HepG2 (cell line): ENCODE data around the gene KRTCAP2. TPM values are rescaled to one million over a fixed set of nuclear protein-coding genes. Genes with fewer than 3 reads are reported as not detected.

Experiments used
- HCFC1 ChIP-seq: fragments of 150-350 bp; IDR thresholded peaks from 2 replicates; pipeline ENCODE4 v1.6.1; 2014; ENCODE audit warnings: low read depth, low read length
- KDM1A ChIP-seq: IDR thresholded peaks from 2 replicates; pipeline ENCODE4 v1.6.1; 2016; ENCODE audit warnings: missing compliant biosample characterization
- KLF13 ChIP-seq: sonication (generic); formaldehyde crosslinking; IDR thresholded peaks from 2 replicates; pipeline ENCODE4 v1.4.0; 2020; ENCODE audit warnings: mild to moderate bottlenecking, missing genetic modification reagents
- LCORL ChIP-seq, 2 experiments: fragments of 450-650 bp in 1 of 2; sonication (generic) in 1 of 2; formaldehyde crosslinking in 1 of 2; IDR thresholded peaks; 2 replicates each; pipeline versions ENCODE4 v1.5.0 to v1.6.1; 2017 to 2020; ENCODE audit warnings: antibody characterized with exemption in 1 of 2, missing genetic modification reagents in 1 of 2
- MED13 ChIP-seq: sonication (generic); formaldehyde crosslinking; IDR thresholded peaks from 2 replicates; pipeline ENCODE4 v1.5.0; 2020; ENCODE audit warnings: missing genetic modification reagents
- MLLT10 ChIP-seq: sonication (generic); formaldehyde crosslinking; IDR thresholded peaks from 2 replicates; pipeline ENCODE4 v1.4.0; 2020; ENCODE audit warnings: missing genetic modification reagents
- MTA1 ChIP-seq: sonication (generic); formaldehyde crosslinking; IDR thresholded peaks from 2 replicates; pipeline ENCODE4 v1.4.0; 2020; ENCODE audit warnings: missing genetic modification reagents, mild to moderate bottlenecking, borderline replicate concordance
- TCF7 ChIP-seq: sonication (generic); IDR thresholded peaks from 2 replicates; pipeline ENCODE4 v1.6.1; 2016; ENCODE audit warnings: antibody characterized with exemption, low read depth
- TP53 ChIP-seq: sonication (generic); formaldehyde crosslinking; conservative IDR thresholded peaks from 2 replicates; pipeline ENCODE4 v1.4.0; 2020; ENCODE audit warnings: missing genetic modification reagents
- ZNF263 ChIP-seq: sonication (generic); formaldehyde crosslinking; IDR thresholded peaks from 2 replicates; pipeline ENCODE4 v1.4.0; 2020; ENCODE audit warnings: missing genetic modification reagents
- ZNF264 ChIP-seq: sonication (generic); formaldehyde crosslinking; IDR thresholded peaks from 2 replicates; pipeline ENCODE4 v1.4.0; 2020; ENCODE audit warnings: missing genetic modification reagents
- polyA plus RNA-seq, 8 experiments: library from polyadenylated mRNA; depleted of rRNA in 3 of 8; stranded (reverse) in 7 of 8; unstranded in 1 of 8; fragments of >200 nt; fragmentation: Illumina TruSeq in 4 of 8; extraction: Trizol in 4 of 8; gene quantifications; 2 replicates each; pipeline versions ENCODE4 v1.2.1 to v1.2.3, GENCODE V29; 2011 to 2016; ENCODE audit warnings: low read depth in 4 of 8, missing spikeins in 1 of 8, mixed read lengths in 1 of 8; ENCODE audit not compliant: insufficient read depth in 1 of 8
- total RNA-seq, 5 experiments: library from RNA; depleted of rRNA; stranded (reverse); fragments of >200 nt; fragmentation: Illumina TruSeq; extraction: Trizol; gene quantifications; 2 replicates each; pipeline ENCODE4 v1.2.3, GENCODE V29; 2016; ENCODE audit warnings: low read depth in 1 of 5
- TF ChIP-seq, protein P1 (sequence below): sonication (generic); formaldehyde crosslinking; IDR thresholded peaks from 2 replicates; pipeline ENCODE4 v1.4.0; 2020; ENCODE audit warnings: missing genetic modification reagents
- TF ChIP-seq, protein P2 (sequence below): sonication (generic); formaldehyde crosslinking; IDR thresholded peaks from 2 replicates; pipeline ENCODE4 v1.4.0; 2020; ENCODE audit warnings: missing genetic modification reagents, borderline replicate concordance
- TF ChIP-seq, protein P3 (sequence below): sonication (generic); formaldehyde crosslinking; IDR thresholded peaks from 2 replicates; pipeline ENCODE4 v1.5.0; 2020; ENCODE audit warnings: missing genetic modification reagents
- TF ChIP-seq, protein P4 (sequence below): sonication (generic); formaldehyde crosslinking; IDR thresholded peaks from 2 replicates; pipeline ENCODE4 v1.4.0; 2020; ENCODE audit warnings: missing genetic modification reagents
- TF ChIP-seq, protein P5 (sequence below): sonication (generic); formaldehyde crosslinking; IDR thresholded peaks from 2 replicates; pipeline ENCODE4 v1.4.0; 2020; ENCODE audit warnings: missing genetic modification reagents

Gene KRTCAP2
- total and polyA plus RNA-seq, 2 of the 13 experiments (the other 11 are each of a cell fraction or from before 2014, with no cell fraction given) = 77.3 to 79.4 TPM

DNA sequence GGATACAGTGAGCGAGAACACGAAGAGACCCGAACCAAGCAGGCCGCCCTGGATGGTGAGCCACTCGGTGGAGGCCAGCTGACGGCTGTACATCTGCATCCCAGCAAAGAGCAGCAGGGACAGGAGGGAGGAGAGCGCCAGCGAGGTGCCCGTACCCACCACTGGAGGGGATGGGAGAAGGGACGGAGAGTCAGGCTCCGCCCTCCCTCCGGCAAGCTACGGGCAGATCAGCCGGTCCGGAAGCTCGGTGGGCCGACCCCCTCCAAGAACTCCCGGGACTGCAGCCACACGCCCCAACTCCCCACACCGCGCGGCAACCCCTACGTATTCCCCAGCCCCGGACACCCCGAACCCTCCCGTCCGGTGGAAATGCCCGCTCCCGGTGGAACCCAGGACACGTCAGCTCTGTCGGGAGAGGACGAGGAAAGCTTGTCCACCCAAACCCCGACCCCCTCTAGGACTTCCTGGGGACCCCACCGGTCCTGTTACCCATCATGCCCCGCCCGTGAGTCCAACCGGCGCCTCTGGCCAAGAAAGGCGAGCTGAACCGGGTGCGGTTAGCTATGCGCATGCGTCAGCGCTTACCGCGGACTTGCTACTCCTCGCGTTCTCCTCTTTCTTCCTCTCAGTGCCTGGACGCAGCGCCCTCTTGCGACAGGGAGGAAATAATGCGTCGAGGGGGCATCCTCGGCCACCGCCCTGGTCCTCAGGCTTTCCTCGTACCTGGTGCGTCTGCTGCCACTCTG lies at the start of gene KRTCAP2 (continued):
- TF ChIP-seq, protein P1, sequence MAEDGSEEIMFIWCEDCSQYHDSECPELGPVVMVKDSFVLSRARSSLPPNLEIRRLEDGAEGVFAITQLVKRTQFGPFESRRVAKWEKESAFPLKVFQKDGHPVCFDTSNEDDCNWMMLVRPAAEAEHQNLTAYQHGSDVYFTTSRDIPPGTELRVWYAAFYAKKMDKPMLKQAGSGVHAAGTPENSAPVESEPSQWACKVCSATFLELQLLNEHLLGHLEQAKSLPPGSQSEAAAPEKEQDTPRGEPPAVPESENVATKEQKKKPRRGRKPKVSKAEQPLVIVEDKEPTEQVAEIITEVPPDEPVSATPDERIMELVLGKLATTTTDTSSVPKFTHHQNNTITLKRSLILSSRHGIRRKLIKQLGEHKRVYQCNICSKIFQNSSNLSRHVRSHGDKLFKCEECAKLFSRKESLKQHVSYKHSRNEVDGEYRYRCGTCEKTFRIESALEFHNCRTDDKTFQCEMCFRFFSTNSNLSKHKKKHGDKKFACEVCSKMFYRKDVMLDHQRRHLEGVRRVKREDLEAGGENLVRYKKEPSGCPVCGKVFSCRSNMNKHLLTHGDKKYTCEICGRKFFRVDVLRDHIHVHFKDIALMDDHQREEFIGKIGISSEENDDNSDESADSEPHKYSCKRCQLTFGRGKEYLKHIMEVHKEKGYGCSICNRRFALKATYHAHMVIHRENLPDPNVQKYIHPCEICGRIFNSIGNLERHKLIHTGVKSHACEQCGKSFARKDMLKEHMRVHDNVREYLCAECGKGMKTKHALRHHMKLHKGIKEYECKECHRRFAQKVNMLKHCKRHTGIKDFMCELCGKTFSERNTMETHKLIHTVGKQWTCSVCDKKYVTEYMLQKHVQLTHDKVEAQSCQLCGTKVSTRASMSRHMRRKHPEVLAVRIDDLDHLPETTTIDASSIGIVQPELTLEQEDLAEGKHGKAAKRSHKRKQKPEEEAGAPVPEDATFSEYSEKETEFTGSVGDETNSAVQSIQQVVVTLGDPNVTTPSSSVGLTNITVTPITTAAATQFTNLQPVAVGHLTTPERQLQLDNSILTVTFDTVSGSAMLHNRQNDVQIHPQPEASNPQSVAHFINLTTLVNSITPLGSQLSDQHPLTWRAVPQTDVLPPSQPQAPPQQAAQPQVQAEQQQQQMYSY (CRISPR knock-in tag) = peak; percentile 60; the same call in 1 of the 2 replicates
- TF ChIP-seq KDM1A (CRISPR knock-in tag) (no peak), MED13 (CRISPR knock-in tag) (peak; percentile 64; the same call in 1 of the 2 replicates), TP53 (CRISPR knock-in tag) (0 out of 2 replicates have a peak, but pooled peaks have one; percentile 46), ZNF264 (CRISPR knock-in tag) (peak; percentile 38; the same call in 1 of the 2 replicates), KLF13 (CRISPR knock-in tag) (no peak), TCF7 (no peak), MLLT10 (CRISPR knock-in tag) (no peak), HCFC1 (peak; percentile 53; the same call in 1 of the 2 replicates), MTA1 (CRISPR knock-in tag) (peak; percentile 31; the same call in 1 of the 2 replicates), ZNF263 (CRISPR knock-in tag) (0 out of 2 replicates have a peak, but pooled peaks have one; percentile 44), LCORL (IDR thresholded peaks at IDR 0.05) (no peak), LCORL (CRISPR knock-in tag; IDR thresholded peaks at IDR 0.05) (peak; percentile 82)
- TF ChIP-seq, protein P2, sequence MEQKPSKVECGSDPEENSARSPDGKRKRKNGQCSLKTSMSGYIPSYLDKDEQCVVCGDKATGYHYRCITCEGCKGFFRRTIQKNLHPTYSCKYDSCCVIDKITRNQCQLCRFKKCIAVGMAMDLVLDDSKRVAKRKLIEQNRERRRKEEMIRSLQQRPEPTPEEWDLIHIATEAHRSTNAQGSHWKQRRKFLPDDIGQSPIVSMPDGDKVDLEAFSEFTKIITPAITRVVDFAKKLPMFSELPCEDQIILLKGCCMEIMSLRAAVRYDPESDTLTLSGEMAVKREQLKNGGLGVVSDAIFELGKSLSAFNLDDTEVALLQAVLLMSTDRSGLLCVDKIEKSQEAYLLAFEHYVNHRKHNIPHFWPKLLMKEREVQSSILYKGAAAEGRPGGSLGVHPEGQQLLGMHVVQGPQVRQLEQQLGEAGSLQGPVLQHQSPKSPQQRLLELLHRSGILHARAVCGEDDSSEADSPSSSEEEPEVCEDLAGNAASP (CRISPR knock-in tag) = peak; percentile 91
- TF ChIP-seq, protein P3, sequence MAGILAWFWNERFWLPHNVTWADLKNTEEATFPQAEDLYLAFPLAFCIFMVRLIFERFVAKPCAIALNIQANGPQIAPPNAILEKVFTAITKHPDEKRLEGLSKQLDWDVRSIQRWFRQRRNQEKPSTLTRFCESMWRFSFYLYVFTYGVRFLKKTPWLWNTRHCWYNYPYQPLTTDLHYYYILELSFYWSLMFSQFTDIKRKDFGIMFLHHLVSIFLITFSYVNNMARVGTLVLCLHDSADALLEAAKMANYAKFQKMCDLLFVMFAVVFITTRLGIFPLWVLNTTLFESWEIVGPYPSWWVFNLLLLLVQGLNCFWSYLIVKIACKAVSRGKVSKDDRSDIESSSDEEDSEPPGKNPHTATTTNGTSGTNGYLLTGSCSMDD = no peak
- TF ChIP-seq, protein P4, sequence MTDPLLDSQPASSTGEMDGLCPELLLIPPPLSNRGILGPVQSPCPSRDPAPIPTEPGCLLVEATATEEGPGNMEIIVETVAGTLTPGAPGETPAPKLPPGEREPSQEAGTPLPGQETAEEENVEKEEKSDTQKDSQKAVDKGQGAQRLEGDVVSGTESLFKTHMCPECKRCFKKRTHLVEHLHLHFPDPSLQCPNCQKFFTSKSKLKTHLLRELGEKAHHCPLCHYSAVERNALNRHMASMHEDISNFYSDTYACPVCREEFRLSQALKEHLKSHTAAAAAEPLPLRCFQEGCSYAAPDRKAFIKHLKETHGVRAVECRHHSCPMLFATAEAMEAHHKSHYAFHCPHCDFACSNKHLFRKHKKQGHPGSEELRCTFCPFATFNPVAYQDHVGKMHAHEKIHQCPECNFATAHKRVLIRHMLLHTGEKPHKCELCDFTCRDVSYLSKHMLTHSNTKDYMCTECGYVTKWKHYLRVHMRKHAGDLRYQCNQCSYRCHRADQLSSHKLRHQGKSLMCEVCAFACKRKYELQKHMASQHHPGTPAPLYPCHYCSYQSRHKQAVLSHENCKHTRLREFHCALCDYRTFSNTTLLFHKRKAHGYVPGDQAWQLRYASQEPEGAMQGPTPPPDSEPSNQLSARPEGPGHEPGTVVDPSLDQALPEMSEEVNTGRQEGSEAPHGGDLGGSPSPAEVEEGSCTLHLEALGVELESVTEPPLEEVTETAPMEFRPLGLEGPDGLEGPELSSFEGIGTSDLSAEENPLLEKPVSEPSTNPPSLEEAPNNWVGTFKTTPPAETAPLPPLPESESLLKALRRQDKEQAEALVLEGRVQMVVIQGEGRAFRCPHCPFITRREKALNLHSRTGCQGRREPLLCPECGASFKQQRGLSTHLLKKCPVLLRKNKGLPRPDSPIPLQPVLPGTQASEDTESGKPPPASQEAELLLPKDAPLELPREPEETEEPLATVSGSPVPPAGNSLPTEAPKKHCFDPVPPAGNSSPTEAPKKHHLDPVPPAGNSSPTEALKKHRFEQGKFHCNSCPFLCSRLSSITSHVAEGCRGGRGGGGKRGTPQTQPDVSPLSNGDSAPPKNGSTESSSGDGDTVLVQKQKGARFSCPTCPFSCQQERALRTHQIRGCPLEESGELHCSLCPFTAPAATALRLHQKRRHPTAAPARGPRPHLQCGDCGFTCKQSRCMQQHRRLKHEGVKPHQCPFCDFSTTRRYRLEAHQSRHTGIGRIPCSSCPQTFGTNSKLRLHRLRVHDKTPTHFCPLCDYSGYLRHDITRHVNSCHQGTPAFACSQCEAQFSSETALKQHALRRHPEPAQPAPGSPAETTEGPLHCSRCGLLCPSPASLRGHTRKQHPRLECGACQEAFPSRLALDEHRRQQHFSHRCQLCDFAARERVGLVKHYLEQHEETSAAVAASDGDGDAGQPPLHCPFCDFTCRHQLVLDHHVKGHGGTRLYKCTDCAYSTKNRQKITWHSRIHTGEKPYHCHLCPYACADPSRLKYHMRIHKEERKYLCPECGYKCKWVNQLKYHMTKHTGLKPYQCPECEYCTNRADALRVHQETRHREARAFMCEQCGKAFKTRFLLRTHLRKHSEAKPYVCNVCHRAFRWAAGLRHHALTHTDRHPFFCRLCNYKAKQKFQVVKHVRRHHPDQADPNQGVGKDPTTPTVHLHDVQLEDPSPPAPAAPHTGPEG = 0 out of 2 replicates have a peak, but pooled peaks have one; percentile 39
- TF ChIP-seq, protein P5, sequence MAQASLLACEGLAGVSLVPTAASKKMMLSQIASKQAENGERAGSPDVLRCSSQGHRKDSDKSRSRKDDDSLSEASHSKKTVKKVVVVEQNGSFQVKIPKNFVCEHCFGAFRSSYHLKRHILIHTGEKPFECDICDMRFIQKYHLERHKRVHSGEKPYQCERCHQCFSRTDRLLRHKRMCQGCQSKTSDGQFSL (CRISPR knock-in tag) = 0 out of 2 replicates have a peak, but pooled peaks have one; percentile 28
